Measurements from ENCODE around the gene PGM2L1.
"Not testable (repeated sequence)": the region's sequence is repeated elsewhere in the genome, so short reads cannot be mapped to it uniquely, and the experiment has no call there.

PGM2L1 gene

GRCh38 chr11:74397501-74398243, 561 bp downstream of the PGM2L1 start:
- DNase-seq: no peak

DNA sequence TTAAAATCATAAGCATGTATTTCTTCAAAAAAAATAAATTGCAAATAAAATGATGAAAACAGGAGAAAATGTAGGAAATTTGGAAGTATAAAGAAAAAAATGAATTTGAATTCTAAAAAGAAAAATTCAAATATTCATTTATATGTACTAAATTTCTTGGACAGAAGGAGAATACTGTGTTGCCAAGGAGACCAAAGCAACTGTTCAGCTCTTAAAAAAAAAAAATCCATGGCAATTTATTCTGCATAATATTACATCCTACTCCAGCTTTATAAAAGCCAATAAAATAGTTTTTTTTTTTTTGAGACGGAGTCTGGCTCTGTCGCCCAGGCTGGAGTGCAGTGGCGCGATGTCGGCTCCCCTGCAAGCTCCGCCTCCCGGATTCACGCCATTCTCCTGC, 6.0 kb downstream of the PGM2L1 start:
- DNase-seq: peak in 1 of 2 donors; percentile 29

GRCh38 chr11:74391193-74391592, 7.0 kb downstream of the PGM2L1 start:
- no peak for DNase-seq

GRCh38 chr11:74390697-74391096, 7.5 kb downstream of the PGM2L1 start:
- no peak for DNase-seq

GRCh38 chr11:74388678-74389327, 9.4 kb downstream of the PGM2L1 start:
- peak; percentile 30 to 78 for DNase-seq

DNA sequence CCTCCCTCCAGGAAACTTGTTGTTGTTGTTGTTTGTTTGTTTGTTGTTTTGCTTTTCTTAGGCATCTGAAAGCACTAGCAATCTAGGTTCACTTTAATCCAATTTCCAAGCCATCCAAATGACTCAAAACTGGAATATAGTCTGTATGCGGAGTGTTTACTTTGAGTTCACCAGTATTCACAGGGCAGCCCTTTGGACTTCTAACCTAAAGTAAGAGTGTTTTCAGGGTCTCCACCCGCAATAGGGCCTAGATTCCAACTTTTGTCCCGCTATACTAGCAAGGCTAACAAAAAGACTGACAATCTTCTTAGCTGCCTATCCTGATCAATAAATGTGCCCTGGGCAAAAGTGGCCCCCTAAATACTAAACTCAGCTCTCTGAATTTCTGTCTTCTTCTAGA, 13.6 kb downstream of the PGM2L1 start:
- DNase-seq: no peak

- no peak for DNase-seq
Observed at GRCh38 chr11:74380746-74381439, 17.3 kb downstream of the PGM2L1 start.

DNA sequence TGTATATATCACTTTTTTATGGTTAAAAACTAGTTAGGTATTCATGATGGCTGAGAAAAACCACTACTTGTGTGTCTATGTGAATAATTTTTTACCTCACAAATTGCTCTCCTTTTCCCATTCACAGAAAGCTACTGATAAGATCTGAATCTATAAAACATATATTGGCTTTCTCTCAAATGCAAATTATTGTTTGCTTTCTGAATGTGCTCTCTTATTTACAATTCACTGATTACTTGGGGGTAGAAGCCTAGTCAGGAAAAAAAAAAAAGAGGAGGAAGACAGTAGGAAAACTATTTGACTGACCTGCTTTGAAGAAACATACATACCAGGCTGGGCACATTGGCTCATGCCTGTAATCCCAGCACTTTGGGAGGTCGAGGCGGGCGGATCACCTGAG, 20.5 kb downstream of the PGM2L1 start:
- DNase-seq: no peak

DNA sequence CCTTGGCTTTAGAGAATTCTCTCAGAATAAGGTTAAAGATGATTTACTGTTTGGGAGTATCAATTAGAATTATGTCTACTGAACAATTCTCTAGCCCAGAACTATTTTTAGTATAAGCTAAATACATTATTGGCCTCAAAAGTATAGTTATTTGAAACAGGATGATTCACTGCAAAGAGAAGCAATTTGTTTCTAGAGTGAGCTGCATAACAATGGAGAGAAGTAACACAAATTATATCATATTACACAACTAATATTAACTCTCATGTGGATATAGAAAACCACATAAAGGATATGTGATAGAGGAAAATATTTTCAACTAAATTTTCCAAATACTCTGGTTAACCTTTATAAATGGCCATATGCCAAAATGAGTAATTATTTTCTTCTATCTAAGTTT, 24.9 kb downstream of the PGM2L1 start:
- DNase-seq: no peak

GRCh38 chr11:74371269-74372052, 26.8 kb downstream of the PGM2L1 start:
- DNase-seq: no peak

DNA sequence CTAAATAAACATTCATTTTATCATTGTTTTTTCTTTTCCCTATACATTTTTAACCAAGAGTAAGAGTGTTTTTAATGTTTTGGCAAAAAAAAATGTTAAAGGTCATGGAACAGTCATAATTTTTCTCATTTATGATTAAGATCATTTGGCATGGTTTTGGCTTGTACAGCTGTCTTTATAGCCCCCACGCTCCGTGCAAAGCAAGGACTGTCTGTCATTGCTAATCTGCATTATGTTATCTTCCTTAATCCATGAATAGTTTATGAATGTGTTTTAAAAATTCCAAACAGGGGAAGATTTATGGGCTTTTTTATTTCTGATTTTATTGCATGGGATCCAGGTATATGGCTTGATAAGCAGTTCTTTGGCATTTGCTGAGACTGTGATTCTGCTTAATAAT, 28.1 kb downstream of the PGM2L1 start:
- no peak for DNase-seq

- no peak for DNase-seq
Observed at GRCh38 chr11:74367881-74368280, 30.4 kb downstream of the PGM2L1 start.

- no peak for DNase-seq
Observed at GRCh38 chr11:74366576-74366975, 31.7 kb downstream of the PGM2L1 start.

DNA sequence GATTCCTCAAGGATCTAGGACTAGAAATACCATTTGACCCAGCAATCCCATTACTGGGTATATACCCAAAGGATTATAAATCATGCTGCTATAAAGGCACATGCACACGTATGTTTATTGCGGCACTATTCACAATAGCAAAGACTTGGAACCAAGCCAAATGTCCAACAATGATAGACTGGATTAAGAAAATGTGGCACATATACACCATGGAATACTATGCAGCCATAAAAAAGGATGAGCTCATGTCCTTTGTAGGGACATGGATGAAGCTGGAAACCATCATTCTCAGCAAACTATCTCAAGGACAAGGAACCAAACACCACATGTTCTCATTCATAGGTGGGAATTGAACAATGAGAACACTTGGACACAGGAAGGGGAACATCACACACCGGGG, 32.4 kb downstream of the PGM2L1 start:
- DNase-seq: not testable (repeated sequence)

GRCh38 chr11:74357449-74357848, 40.8 kb downstream of the PGM2L1 start:
- DNase-seq: no peak

DNA sequence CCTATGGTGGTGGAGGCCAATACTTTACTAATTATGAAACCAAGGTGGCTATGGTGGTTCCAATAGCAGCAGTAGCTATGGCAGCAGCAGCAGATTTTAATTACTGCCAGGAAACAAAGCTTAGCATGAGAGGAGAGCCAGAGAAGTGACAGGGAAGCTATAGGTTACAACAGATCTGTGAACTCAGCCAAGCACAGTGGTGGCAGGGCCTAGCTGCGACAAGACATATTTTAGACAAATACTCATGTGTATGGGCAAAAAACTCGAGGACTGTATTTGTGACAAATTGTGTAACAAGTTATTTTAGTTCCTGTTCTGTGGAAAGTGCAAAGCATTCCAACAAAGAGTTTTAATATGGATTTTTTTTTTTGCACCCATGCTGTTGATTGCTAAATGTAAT, 42.6 kb downstream of the PGM2L1 start:
- DNase-seq: no peak

DNA sequence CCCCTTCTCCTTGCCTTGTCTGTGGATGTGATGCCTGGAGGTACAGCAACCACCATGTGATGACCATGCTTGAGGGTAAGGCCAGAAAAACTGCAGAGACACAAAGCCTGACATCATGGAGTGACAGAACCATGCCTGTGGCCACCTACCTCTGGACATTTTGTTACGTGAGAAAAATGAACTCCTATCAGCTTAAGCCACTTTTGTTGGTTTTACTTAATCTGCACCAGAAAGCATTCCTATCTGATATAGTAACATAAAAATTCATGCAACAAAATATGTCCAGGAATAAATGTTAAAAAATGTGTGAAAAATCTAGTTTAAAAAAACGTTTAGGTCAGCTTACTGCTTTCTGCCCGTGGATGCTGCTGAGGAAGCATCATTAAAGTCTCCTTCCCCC, 44.2 kb downstream of the PGM2L1 start:
- DNase-seq: no peak

DNA sequence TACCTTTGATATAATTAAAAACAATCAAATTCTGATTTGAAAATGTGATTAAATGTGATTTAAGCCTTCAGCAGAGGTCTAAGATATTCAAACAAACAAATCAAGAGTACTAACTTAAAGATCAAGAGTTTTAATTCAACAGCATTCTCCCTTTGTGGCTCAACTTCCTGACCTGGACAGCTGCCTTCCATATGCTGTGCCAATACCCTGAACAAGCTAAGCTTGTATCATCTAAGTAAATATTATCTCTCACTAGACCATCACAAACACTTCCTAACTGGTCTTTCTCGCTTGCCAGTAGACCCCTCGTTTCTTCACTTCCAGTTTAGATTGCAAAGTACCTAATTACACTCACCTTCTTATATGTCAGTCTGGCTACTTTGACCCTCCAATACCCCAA, 50.9 kb downstream of the PGM2L1 start:
- DNase-seq: no peak

GRCh38 chr11:74345420-74345819, 52.8 kb downstream of the PGM2L1 start:
- no peak for DNase-seq

DNA sequence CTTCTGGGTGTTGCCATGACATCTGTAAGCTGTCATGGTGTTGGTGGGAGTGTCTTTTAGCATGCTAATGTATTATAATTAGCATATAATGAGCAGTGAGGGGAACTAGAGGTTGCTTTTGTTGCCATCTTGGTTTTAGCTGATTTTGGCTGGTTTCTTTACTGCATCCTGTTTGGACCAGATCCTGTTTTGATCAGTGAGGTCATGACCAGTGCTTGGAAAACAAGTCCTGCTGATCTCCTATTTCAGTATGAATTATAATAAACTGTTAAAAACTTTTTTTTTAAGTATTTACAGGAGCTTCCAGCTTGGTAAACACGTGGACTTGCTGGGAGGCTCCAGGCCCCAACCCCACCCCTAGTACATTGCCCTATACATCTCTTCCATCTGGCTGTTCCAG, 56.3 kb downstream of the PGM2L1 start:
- DNase-seq: no peak

DNA sequence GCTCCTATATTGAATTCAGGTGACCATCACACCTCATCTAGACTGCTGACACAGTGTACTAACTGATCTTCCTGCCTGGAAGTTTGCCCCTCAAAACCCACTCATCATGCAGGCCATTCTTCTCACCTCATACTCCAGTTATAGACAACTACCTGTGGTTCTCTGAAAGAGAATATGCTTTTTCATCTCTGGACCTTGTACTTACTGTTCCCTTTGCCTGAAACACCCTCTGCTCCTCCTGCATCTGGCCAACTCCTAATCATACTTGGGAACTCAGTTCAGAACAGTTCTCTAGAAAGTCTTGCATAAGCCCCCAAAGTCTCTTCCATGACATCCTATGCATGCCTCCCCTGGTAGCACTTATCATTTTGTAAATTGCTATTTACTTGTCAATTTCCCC, 58.6 kb downstream of the PGM2L1 start:
- no peak for DNase-seq

- no peak for DNase-seq
Observed at GRCh38 chr11:74338963-74339362, 59.3 kb downstream of the PGM2L1 start.

DNA sequence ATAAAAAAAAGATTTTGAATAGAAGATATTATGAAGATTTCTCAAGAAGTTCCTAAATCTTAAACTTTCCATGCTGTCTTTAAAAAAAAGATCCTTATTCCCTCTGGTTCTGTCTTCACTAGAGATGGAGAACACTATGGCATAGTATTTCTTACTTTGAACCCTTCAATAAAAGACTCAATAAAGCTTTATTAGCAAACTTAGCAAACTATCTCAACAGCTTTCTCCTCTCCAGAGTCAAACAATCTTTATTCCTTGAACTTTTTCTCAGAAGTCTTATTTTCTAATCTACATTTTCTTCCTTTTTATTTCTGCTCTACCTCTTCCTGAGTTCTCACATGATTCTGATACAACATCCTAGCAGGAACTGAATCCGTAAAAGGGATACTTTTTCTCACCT, 65.0 kb downstream of the PGM2L1 start:
- no peak for DNase-seq
